CD4-positive, alpha-beta T cell treated with Interleukin-4 for 1 hour (primary cell): Measurements from ENCODE around the gene LYG1.
"Not testable (repeated sequence)": the region's sequence is repeated elsewhere in the genome, so short reads cannot be mapped to it uniquely, and the experiment has no call there.

Experiments
- DNase-seq, 2 donors: peaks; one replicate each; pipeline ENCODE4 v3.0.0-alpha.2; 2020 to 2022

Gene LYG1

GRCh38 chr2:99301097-99301496, at the start of gene LYG1:
LYG1 (minus strand) TSS chr2:99301197; CDS start chr2:99295670, 5,527 bp downstream.
- DNase-seq, result not testable (repeated sequence)

- DNase-seq, result no peak
Observed at GRCh38 chr2:99350194-99350593, 49.2 kb upstream of the LYG1 start.

DNA sequence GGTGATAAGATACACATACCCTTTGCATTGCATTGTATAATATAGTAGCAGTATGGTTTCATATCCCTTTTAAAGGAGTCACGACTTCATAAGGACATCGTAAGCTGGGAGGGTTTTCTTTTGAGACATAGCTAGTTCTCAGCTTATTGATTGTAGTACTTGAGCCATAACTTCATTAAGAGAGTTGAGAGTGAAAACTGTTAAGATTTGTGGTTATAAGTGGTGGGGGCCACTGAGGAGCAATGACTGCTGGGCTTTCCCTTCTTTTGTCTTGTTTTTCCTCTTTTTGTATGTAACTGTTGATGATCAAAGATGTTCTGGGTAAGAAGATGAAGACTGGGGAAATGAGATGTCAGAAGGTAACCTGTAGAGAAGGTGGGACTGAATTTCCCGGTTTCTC, 47.2 kb upstream of the LYG1 start:
- peak in 1 of 2 donors; percentile 7 for DNase-seq

- no peak for DNase-seq
Observed at GRCh38 chr2:99346218-99346617, 45.2 kb upstream of the LYG1 start.

- DNase-seq, result not testable (repeated sequence)
Observed at GRCh38 chr2:99345446-99345845, 44.4 kb upstream of the LYG1 start.

GRCh38 chr2:99342536-99342935, 41.5 kb upstream of the LYG1 start:
- no peak for DNase-seq

DNA sequence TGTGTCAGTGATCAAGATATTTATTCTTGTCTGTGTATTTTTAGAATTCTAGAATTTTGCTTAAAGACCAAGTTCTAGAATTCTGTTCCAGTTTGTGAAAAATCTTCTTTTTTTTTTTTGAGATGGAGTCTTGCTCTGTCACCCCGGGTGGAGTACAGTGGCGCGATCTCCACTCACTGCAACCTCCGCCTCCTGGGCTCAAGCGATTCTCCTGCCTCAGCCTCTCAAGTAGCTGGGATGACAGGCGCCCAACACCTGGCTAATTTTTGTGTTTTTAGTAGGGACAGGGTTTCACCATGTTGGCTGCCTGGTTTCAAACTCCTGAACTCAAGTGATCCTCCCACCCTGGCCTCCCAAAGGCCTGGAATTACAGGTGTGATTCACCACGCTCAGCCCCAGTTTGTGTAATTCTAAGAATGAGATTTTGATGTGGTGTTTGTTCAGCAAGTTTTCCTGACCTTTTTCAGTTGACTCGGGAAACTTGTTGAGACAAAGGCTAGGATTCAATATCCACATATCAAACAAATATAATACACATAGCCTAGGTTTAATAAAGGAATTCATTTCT, 39.8 kb upstream of the LYG1 start:
- DNase-seq, result no peak

DNA sequence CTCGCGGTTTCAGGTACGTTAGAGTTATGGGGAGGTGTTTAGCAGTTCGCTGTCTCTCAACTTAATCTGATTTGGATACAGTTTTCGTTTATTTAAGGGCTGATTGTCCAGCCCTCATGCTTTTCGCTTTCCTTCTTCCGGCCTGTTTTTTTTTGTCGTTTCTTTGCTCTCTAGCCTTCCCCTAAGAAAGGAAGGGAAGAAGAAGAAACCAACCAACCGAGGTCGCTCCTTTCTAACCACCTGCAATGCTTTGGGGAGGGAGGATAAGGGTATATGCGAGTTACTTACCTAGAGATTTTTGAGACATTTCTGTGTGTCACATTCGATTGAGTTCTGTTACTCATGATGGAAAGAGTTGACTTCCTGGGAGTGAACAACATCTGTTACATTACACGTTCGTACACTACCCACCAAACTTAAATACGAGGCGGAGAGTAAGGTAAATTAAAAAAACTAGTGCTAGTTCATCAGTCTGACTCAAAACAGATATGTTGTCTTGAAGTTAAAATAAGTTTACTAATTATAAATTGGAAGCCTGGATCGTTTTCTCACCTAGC, 37.1 kb upstream of the LYG1 start:
- DNase-seq, result peak in 1 of 2 donors; percentile 33

DNA sequence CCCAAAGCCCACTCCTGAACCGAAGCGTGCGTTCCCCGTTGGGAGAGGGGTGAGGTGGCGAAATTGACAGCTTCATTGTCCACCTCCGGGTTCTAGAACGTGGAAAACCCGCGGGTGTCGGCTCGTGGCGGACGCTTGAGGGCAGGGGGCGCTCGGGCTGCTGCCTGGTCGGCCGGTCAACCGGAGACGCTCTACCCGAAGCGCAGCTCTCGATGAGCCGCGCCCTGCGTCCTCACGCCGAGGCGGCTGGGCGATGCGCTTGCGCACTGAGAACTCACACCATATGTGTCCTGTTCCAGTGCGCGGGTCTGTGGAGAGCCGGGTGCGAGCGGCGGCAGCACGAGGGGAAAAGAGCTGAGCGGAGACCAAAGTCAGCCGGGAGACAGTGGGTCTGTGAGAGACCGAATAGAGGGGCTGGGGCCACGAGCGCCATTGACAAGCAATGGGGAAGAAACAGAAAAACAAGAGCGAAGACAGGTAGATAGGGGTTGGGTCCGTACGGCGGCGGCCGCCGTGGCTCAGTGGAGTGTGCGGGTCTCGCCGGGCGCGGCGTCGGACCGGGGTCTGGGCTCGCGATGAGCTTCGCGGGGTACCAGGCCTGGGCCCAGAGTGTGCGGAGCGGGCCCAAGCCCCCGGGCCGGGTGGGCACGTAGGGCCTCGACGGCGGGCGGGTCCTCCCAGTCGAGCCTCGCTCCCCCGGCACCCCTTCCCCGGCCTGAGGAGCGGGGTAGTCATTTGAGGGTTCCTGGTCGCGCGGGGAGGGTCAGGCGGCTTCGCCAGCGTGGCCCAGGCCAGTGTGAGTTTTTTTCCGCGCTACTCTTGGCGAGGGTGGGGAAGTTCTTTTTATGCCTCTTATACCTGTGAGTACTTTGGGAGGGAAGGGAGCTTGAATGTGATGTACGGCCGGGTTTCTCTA, 36.4 kb upstream of the LYG1 start, which contains the start of gene EIF5B:
Gene EIF5B, plus strand, starts transcription at position 277 of the 916 bp plus-strand sequence. Its CDS starts 166 bp downstream, at position 443.
- DNase-seq, result peak; percentile 94 to 96

DNA sequence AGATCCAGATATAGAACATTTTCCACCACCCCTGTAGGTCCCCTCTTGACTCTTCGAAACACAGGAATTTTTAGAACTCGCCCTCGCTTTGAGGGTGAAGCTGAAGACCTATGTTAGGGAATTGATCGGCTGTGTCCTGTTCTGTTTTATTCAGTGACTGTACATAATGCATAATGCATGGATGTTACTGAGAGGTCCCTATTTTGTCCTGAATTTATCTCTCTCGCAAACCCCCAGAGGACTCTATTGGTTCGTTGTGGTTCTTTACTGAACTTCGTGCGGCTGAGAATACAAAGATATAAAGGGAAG, 35.8 kb upstream of the LYG1 start:
- DNase-seq, result no peak

DNA sequence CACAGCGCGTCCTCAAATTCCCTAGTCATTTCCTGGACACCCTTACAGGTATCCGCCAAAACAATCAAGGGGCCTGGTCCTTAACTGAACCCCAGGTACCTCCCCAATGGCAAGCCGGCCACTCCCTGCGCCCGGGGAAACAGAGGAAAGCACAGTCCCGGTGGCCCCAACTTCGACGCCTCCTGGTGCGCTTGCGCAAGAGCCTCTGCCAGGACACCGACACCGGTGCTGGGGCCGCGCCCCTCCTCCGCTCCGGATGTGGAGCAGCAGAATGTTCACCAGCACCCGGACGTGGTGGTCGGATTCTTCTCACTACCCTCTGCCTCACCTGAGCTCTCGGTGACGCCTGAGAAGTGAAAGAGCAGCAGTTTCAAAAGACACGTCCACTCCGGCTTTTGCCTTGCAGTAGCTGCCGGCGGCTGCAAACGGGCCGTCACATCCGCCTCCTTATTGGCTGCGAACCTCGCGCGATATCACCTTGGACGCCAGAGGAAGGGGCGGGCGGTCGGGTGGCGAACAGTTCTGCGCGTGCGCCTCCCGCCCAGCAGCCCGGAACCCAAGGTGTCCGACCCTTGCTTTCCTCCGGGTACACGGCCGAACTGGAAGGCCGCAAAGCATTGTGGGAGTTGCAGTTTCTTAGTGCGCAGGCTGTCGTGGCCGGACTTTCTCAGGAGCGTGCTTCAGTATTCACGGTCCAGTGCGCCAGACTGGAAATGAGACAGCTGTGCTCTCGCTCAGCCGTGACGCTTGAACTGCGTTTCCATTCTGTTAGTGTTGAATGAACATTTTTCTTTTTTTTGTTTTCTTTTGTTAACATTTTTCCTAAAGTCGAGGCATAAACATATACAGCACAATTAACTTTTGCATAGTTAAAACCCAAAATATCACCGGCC, 35.2 kb upstream of the LYG1 start, which contains the start of gene TXNDC9:
Gene TXNDC9, minus strand, starts transcription at position 423 of the 893 bp plus-strand sequence. CDS start 3,123 bp downstream, outside the sequence.
- peak; percentile 99 for DNase-seq

DNA sequence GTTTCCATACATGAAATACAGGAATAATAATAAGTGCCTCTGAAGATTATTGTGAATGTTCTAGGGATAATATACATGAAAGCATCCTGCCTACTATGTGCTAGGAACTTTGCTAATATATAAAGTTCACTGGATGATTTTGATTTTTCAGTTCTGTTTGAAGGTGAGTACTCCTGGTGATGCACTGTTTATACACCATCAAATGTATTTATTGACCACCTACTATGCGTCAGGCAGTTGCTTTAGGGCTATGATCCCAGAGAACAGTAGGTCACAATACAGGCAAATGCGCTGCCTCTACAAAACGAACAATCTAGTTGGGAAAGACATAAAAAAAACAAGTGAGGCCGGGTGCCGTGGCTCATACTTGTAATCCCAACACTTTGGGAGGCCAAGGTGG, 24.4 kb upstream of the LYG1 start:
- no peak for DNase-seq

DNA sequence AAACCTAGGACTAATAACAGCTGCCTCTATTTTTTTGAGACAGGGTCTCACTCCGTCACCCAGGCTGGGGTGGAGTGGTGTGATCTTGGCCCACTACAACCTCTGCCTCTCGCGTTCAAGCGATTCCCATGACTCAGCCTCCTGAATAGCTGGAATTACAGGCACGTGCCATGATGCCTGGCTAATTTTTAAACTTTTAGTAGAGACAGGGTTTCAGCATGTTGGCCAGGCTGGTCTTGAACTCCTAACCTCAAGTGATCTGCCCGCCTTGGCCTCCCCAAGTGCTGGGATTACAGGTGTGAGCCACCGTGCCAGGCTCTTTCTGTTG, 16.8 kb upstream of the LYG1 start:
- not testable (repeated sequence) for DNase-seq

DNA sequence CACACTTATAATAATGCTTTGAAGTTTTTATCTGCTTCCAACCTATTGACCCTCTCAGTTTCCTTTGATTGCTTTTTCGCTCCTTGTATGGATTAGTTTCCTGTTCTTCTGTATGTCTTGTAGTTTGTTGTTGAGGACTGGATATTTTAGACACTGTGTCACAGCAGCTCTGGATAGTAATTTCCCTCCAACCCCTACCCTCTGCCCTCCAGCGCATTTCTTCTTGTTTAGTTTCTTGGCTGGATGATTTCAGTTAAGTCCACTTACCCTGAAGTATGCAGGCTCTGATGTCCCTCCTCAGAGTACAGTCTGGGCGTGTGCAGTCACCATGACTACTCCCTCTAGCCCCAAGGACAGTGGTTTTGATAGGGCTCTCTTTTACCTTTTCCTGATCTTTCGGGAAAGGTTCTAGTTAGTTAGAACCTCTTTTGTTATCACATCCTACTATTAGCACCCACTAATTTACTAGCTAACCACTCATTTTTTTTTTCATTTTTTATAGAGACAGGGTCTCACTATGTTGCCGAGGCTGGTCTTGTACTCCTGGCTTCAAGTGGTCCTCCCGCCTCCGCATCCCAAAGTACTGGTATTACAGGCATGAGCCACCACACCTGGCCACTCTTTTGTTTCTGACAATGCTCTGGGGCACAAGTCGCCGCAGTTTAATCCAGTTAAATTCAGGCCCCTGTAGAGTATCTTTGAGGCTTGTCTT, 16.3 kb upstream of the LYG1 start:
- no peak for DNase-seq

GRCh38 chr2:99299580-99299979, 1.4 kb downstream of the LYG1 start:
- DNase-seq, result no peak

DNA sequence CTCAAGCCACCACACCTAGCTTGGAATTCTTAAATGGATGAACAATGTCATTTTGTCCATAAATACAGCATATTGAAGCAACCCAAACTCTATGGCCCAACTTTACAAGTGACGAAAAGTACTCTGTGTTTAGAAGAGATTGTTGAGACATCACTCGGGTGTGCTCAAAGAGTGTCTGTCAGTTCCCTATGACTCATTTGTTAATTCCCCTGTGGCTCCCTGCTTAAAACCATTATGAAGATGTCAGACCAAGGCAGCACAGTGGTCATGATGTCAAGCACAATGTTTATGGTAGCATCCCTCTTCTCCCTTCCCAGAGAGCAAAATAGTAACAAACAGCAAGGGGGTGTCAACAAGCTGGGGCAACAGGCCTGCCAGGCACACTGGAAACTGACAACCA, 3.0 kb downstream of the LYG1 start:
- no peak for DNase-seq

DNA sequence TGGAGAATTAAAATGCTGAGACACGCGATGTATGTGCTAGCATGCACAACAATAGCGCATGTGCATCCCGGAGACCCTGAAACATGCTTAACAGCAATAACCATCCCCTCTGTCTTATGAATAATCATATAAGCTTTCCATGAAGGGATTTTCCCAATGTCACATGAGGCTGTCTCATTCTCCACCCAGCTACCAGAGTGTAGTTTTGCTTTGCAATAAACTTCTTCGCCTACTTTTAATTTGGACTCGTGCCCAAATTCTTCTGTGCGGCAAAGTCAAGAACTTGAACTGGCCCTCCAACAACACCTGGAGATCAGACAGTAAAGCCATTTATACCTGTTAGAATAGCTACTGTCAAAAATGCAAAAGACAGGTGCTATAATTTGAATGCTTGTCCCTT, 15.5 kb downstream of the LYG1 start:
- DNase-seq, result no peak

DNA sequence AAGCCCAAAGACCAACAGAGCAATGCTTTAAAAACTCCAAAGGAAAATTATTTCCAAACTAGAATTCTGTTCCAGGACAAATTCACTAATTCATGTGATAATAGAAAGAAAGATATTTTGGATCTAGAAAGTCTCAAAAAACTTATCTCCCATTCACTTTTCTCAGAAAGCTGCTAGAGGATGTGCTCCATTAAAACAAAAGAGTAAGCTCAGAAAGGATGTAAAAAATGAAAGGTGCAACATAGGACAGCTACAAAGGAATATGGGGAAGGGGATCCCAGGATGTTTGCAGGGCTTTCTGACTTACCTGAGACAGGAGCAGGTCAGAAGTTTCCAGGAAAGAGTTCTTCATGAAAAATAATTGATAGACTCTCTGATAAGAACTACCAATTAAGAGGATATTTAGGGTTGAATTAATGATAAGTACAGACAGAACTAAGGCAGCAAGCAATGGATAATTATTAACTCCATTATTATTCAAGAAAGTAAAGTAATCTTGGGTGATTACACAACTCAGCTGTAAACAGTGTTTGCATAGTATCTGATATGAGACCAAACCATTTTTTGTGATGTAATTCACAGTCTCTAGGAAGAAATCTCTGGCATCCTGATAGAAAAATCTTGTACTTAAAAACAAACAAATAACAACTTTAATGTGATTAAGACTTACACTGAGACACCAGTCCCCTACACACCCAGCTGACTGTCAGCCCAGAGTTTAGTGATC, 20.9 kb downstream of the LYG1 start:
- no peak for DNase-seq

- no peak for DNase-seq
Observed at GRCh38 chr2:99278793-99279291, 22.2 kb downstream of the LYG1 start.

DNA sequence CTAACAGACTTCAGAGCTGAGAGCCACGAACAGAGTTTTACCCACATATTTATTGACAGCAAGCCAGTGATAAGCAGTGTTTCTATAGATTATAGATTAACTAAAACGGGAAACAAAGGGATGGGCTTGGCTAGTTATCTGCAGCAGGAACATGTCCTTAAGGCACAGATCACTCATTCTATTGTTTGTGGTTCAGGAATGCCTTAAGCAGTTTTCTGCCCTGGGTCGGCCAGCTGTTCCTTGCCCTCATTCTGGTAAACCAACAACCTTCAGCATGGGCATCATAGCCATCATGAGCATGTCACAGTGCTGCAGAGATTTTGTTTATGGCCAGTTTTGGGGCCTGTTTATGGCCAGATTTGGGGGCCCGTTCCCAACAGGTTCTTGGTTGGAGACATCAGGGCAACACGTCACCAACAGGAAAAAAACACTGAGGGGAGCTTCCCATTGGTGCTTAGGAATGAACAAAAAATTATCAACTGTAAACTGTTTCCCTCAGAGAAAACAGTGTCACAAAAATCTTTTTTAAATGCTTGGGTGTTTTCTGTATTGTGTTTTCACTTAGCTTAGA, 22.7 kb downstream of the LYG1 start:
- not testable (repeated sequence) for DNase-seq

DNA sequence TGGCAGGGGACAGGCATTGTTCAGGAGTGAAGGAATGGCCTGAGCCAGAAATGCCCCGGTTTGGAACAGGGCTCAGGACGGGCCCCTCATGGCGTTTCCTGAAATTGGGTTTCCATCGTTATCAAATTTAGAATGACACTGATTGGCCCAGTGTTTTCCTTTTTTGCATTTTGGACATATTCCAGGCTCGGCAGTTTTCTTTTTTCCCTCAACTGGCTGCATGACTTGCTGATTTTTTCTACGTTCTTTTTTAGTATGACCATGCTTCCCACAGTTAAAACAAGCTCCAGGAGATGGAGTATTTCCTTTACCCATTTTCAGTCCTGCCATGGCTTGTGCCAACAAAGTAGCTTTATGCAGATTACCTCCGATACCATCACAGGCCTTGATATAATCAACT, 25.1 kb downstream of the LYG1 start:
- DNase-seq, result no peak
